ENCODE data around the gene CACNB4. TPM values are rescaled to one million over a fixed set of nuclear protein-coding genes. Genes with fewer than 3 reads are reported as not detected.

CACNB4 gene
- total RNA-seq, 1 donor, result 4.3 TPM

DNA sequence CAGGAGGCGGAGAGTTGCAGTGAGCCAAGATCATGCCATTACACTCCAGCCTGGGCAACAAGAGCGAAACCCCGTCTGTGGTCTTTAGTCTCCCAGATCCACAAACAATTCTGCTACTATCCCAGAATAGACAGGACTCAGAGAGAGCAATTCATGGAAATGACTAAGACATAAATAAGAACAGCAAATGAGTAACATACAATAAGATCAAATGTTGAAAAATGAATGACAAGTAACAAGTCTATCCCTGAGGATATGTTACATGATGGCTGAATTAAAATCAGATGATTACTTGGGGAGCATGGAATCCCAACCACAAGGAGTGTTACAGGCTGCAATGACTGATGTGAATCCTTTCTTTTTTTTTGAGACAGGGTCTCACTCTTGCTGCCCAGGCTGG, 280.9 kb downstream of the CACNB4 start:
- TF ChIP-seq CTCF (IDR thresholded peaks at IDR 0.05; ENCODE audit: extremely low read depth, low read depth, low read length), result no peak
- H3K9me3 ChIP-seq (ENCODE audit: low read depth, low read length), result no peaks in the 10 kb centered on the region
- DNase-seq (ENCODE audit: insufficient read length, low spot score, missing footprints), result no peak
- H3K36me3 ChIP-seq (ENCODE audit: insufficient read depth, low read length), result peaks cover 1% of the 10 kb centered on the region
- no peaks in the 10 kb centered on the region for H3K27me3 ChIP-seq (ENCODE audit: insufficient read depth, low read length)
- peaks cover 43% of the 10 kb centered on the region for H4K20me1 ChIP-seq (ENCODE audit: insufficient read depth, low read length)
- no peak overlapping the region for H2AFZ ChIP-seq (ENCODE audit: low read length)
- peaks cover 73% of the 10 kb centered on the region for H3K79me2 ChIP-seq (ENCODE audit: insufficient read depth, low read length)
- no peak overlapping the region for H3K4me2 ChIP-seq (ENCODE audit: insufficient read depth, low read length)
- H3K4me1 ChIP-seq (ENCODE audit: insufficient read depth, low read length), result no peaks in the 10 kb centered on the region
- no peak overlapping the region for H3K4me3 ChIP-seq (ENCODE audit: insufficient read depth, low read length)
- no peak overlapping the region for H3K27ac ChIP-seq (ENCODE audit: low read depth, low read length)

- TF ChIP-seq CTCF (IDR thresholded peaks at IDR 0.05; ENCODE audit: extremely low read depth, low read depth, low read length), result no peak
- no peak overlapping the region for H3K4me2 ChIP-seq (ENCODE audit: insufficient read depth, low read length)
- H3K27me3 ChIP-seq (ENCODE audit: insufficient read depth, low read length), result no peaks in the 10 kb centered on the region
- H2AFZ ChIP-seq (ENCODE audit: low read length), result no peak overlapping the region
- no peak overlapping the region for H3K27ac ChIP-seq (ENCODE audit: low read depth, low read length)
- H3K79me2 ChIP-seq (ENCODE audit: insufficient read depth, low read length), result peaks cover 63% of the 10 kb centered on the region
- H3K4me1 ChIP-seq (ENCODE audit: insufficient read depth, low read length), result no peaks in the 10 kb centered on the region
- DNase-seq (ENCODE audit: insufficient read length, low spot score, missing footprints), result no peak
- H3K4me3 ChIP-seq (ENCODE audit: insufficient read depth, low read length), result no peak overlapping the region
- H3K9me3 ChIP-seq (ENCODE audit: low read depth, low read length), result no peaks in the 10 kb centered on the region
- peaks cover 34% of the 10 kb centered on the region for H4K20me1 ChIP-seq (ENCODE audit: insufficient read depth, low read length)
- peaks cover 4% of the 10 kb centered on the region for H3K36me3 ChIP-seq (ENCODE audit: insufficient read depth, low read length)
Measured at GRCh38 chr2:151816843-151817242, 282.0 kb downstream of the CACNB4 start.

DNA sequence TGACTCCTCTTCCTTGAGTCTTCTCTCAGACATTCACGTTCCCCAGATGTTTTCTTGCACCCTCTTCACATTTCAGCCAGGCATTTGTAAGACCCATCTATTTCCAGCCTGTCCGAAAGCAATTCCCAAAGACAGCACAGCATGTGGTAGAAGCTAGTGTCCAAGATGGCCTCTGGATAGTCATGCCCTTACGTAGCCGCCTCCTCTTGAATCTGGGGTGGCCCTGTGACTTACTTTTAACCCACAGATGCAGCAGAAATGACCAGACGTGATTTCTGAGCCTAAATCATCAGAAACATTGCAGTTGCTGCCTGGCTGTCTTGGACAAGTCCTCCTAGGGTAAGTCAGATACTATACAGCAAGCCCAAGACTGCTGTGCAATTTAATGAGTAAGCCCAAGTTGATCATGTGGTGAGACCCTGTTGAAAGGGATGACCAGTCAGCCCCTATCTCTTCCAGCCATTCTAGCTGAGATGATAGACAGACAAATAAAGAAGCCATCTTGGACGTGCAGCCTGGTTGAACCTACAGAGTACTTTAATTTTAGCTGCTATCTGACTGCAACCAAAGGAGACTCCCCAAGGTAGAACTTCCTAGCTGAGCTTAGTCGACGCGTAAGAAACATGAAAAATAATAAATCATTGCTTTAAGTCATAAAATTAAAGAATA, 282.9 kb downstream of the CACNB4 start:
- DNase-seq (ENCODE audit: insufficient read length, low spot score, missing footprints), result no peak
- Histone ChIP-seq H3K79me2 (ENCODE audit: insufficient read depth, low read length) (peaks cover 56% of the 10 kb centered on the region), H3K36me3 (ENCODE audit: insufficient read depth, low read length) (peaks cover 4% of the 10 kb centered on the region), H3K4me1 (ENCODE audit: insufficient read depth, low read length) (no peaks in the 10 kb centered on the region), H2AFZ (ENCODE audit: low read length) (no peak overlapping the region), H3K27ac (ENCODE audit: low read depth, low read length) (no peak overlapping the region), H3K9me3 (ENCODE audit: low read depth, low read length) (no peaks in the 10 kb centered on the region), H3K27me3 (ENCODE audit: insufficient read depth, low read length) (no peaks in the 10 kb centered on the region), H4K20me1 (ENCODE audit: insufficient read depth, low read length) (peaks cover 27% of the 10 kb centered on the region), H3K4me2 (ENCODE audit: insufficient read depth, low read length) (no peak overlapping the region), H3K4me3 (ENCODE audit: insufficient read depth, low read length) (no peak overlapping the region)
- TF ChIP-seq CTCF (IDR thresholded peaks at IDR 0.05; ENCODE audit: extremely low read depth, low read depth, low read length), result no peak

- Histone ChIP-seq H3K27ac (ENCODE audit: low read depth, low read length) (no peak overlapping the region), H3K4me3 (ENCODE audit: insufficient read depth, low read length) (no peak overlapping the region), H3K9me3 (ENCODE audit: low read depth, low read length) (no peaks in the 10 kb centered on the region), H3K79me2 (ENCODE audit: insufficient read depth, low read length) (peaks cover 4% of the 10 kb centered on the region), H3K27me3 (ENCODE audit: insufficient read depth, low read length) (no peaks in the 10 kb centered on the region), H3K36me3 (ENCODE audit: insufficient read depth, low read length) (peaks cover 17% of the 10 kb centered on the region), H3K4me1 (ENCODE audit: insufficient read depth, low read length) (peaks cover 4% of the 10 kb centered on the region), H4K20me1 (ENCODE audit: insufficient read depth, low read length) (no peaks in the 10 kb centered on the region), H2AFZ (ENCODE audit: low read length) (no peak overlapping the region), H3K4me2 (ENCODE audit: insufficient read depth, low read length) (no peak overlapping the region)
- no peak for TF ChIP-seq CTCF (IDR thresholded peaks at IDR 0.05; ENCODE audit: extremely low read depth, low read depth, low read length)
- no peak for DNase-seq (ENCODE audit: insufficient read length, low spot score, missing footprints)
Measured at GRCh38 chr2:151810489-151810888, 288.4 kb downstream of the CACNB4 start.
